Measurements from ENCODE around the gene TGFBR1.

DNA sequence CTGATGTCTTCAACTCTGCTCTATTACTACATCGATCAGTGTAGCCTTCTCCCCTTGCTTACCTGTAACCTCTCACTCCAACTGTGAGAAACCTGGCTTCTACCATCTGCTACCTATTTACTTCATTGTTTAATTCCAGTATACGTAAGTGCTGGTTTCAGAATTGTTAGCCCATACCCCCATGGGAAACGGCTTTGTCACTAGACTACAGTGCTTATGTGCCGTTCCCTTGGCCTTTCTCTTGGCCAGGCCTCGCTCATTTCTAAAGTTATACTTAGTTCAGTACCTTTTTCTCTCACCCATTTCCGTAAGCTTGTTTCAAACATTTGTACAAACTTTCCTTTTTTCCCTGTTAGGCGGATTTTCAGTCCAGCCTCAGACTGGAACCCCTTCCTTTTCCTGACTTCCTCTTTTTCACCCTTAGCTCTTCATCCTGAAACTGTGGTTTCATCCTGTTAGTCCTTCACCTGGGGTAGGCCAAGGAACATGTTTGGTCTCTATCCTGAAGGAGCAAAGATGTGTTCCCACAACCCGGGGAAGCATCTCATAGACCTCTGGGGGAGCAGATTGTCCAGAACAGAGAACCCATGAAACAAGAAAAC, 95.1 kb downstream of the TGFBR1 start:
- TF ChIP-seq, protein P1, sequence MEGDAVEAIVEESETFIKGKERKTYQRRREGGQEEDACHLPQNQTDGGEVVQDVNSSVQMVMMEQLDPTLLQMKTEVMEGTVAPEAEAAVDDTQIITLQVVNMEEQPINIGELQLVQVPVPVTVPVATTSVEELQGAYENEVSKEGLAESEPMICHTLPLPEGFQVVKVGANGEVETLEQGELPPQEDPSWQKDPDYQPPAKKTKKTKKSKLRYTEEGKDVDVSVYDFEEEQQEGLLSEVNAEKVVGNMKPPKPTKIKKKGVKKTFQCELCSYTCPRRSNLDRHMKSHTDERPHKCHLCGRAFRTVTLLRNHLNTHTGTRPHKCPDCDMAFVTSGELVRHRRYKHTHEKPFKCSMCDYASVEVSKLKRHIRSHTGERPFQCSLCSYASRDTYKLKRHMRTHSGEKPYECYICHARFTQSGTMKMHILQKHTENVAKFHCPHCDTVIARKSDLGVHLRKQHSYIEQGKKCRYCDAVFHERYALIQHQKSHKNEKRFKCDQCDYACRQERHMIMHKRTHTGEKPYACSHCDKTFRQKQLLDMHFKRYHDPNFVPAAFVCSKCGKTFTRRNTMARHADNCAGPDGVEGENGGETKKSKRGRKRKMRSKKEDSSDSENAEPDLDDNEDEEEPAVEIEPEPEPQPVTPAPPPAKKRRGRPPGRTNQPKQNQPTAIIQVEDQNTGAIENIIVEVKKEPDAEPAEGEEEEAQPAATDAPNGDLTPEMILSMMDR (IDR thresholded peaks at IDR 0.05): no peak
- TF ChIP-seq POLR2AphosphoS5 (IDR thresholded peaks at IDR 0.05; ENCODE audit: low read depth, low read length) (no peak), MXI1 (IDR thresholded peaks at IDR 0.05; ENCODE audit: low read depth, low read length) (no peak)
